HL-60 (cell line): ENCODE data around the gene GMPPA.

Source experiments
- DNase-seq, 2 experiments: peaks; one replicate each; pipeline ENCODE4 v3.0.0-alpha.2; 2010 to 2020; ENCODE audit warnings: low read depth in 1 of 2, low spot score in 1 of 2
- H3K27ac ChIP-seq: fragments of 250-450 bp; sonication (Bioruptor Pico); replicated peaks from 2 replicates; pipeline ENCODE4 v1.5.1; 2020; ENCODE audit warnings: mild to moderate bottlenecking, moderate library complexity
- H3K27me3 ChIP-seq: fragments of 250-450 bp; sonication (Bioruptor Pico); 2 replicates; pipeline ENCODE4 v1.5.1; 2021; ENCODE audit warnings: mild to moderate bottlenecking, moderate library complexity; ENCODE audit not compliant: insufficient read depth, poor library complexity, severe bottlenecking
- H3K4me3 ChIP-seq: replicated peaks from 2 replicates; pipeline ENCODE4 v1.5.1; 2011; ENCODE audit warnings: mild to moderate bottlenecking, control low read depth, low read length; ENCODE audit not compliant: insufficient read depth
- CTCF ChIP-seq: IDR thresholded peaks from one replicate; pipeline ENCODE4 v1.5.1; 2011; ENCODE audit warnings: low read length, control low read depth, inconsistent platforms; ENCODE audit not compliant: insufficient read depth
- GABPA ChIP-seq: IDR thresholded peaks from 2 replicates; pipeline ENCODE4 v1.6.1; 2012; ENCODE audit warnings: low read depth
- POLR2AphosphoS5 ChIP-seq: IDR thresholded peaks from 2 replicates; pipeline ENCODE4 v1.6.1; 2012; ENCODE audit warnings: low read depth
- SPI1 ChIP-seq: IDR thresholded peaks from 2 replicates; pipeline ENCODE4 v1.6.1; 2012; ENCODE audit warnings: low read depth, mild to moderate bottlenecking, borderline replicate concordance
- TF ChIP-seq, protein P1 (sequence below): IDR thresholded peaks from 2 replicates; pipeline ENCODE4 v1.6.1; 2012; ENCODE audit warnings: low read depth; ENCODE audit not compliant: insufficient replicate concordance

GMPPA gene

GRCh38 chr2:219482674-219483405, 15.9 kb upstream of the GMPPA start:
- TF ChIP-seq SPI1 (no peak), POLR2AphosphoS5 (no peak), GABPA (no peak), CTCF (no peak)
- TF ChIP-seq, protein P1, sequence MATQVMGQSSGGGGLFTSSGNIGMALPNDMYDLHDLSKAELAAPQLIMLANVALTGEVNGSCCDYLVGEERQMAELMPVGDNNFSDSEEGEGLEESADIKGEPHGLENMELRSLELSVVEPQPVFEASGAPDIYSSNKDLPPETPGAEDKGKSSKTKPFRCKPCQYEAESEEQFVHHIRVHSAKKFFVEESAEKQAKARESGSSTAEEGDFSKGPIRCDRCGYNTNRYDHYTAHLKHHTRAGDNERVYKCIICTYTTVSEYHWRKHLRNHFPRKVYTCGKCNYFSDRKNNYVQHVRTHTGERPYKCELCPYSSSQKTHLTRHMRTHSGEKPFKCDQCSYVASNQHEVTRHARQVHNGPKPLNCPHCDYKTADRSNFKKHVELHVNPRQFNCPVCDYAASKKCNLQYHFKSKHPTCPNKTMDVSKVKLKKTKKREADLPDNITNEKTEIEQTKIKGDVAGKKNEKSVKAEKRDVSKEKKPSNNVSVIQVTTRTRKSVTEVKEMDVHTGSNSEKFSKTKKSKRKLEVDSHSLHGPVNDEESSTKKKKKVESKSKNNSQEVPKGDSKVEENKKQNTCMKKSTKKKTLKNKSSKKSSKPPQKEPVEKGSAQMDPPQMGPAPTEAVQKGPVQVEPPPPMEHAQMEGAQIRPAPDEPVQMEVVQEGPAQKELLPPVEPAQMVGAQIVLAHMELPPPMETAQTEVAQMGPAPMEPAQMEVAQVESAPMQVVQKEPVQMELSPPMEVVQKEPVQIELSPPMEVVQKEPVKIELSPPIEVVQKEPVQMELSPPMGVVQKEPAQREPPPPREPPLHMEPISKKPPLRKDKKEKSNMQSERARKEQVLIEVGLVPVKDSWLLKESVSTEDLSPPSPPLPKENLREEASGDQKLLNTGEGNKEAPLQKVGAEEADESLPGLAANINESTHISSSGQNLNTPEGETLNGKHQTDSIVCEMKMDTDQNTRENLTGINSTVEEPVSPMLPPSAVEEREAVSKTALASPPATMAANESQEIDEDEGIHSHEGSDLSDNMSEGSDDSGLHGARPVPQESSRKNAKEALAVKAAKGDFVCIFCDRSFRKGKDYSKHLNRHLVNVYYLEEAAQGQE, result no peak
- H3K27ac ChIP-seq, result no peak overlapping the region
- DNase-seq, result no peak
- no peak overlapping the region for H3K4me3 ChIP-seq
- peaks cover 50% of the 10 kb centered on the region for H3K27me3 ChIP-seq

DNA sequence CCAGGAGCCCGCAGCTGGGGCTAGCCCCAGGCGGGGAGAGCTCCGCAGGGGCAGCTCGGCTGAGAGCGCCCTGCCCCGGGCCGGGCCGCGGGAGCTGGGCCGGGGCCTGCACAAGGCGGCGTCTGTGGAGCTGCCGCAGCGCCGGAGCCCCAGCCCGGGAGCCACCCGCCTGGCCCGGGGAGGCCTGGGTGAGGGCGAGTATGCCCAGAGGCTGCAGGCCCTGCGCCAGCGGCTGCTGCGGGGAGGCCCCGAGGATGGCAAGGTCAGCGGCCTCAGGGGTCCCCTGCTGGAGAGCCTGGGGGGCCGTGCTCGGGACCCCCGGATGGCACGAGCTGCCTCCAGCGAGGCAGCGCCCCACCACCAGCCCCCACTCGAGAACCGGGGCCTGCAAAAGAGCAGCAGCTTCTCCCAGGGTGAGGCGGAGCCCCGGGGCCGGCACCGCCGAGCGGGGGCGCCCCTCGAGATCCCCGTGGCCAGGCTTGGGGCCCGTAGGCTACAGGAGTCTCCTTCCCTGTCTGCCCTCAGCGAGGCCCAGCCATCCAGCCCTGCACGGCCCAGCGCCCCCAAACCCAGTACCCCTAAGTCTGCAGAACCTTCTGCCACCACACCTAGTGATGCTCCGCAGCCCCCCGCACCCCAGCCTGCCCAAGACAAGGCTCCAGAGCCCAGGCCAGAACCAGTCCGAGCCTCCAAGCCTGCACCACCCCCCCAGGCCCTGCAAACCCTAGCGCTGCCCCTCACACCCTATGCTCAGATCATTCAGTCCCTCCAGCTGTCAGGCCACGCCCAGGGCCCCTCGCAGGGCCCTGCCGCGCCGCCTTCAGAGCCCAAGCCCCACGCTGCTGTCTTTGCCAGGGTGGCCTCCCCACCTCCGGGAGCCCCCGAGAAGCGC, 15.0 kb upstream of the GMPPA start:
- no peak overlapping the region for H3K4me3 ChIP-seq
- no peak overlapping the region for H3K27ac ChIP-seq
- TF ChIP-seq CTCF (no peak), GABPA (no peak), SPI1 (no peak), POLR2AphosphoS5 (no peak)
- TF ChIP-seq, protein P1, result no peak
- H3K27me3 ChIP-seq, result peaks cover 50% of the 10 kb centered on the region
- no peak for DNase-seq

DNA sequence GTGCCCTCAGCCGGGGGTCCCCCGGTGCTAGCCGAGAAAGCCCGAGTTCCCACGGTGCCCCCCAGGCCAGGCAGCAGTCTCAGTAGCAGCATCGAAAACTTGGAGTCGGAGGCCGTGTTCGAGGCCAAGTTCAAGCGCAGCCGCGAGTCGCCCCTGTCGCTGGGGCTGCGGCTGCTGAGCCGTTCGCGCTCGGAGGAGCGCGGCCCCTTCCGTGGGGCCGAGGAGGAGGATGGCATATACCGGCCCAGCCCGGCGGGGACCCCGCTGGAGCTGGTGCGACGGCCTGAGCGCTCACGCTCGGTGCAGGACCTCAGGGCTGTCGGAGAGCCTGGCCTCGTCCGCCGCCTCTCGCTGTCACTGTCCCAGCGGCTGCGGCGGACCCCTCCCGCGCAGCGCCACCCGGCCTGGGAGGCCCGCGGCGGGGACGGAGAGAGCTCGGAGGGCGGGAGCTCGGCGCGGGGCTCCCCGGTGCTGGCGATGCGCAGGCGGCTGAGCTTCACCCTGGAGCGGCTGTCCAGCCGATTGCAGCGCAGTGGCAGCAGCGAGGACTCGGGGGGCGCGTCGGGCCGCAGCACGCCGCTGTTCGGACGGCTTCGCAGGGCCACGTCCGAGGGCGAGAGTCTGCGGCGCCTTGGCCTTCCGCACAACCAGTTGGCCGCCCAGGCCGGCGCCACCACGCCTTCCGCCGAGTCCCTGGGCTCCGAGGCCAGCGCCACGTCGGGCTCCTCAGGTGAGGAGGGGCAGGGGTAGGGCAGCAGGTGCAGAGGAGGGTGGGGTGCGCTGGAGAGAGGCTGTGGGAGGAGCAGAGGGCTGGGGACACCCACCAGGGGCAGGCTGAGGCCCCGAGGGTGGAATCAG, 14.1 kb upstream of the GMPPA start:
- no peak for DNase-seq
- no peak for TF ChIP-seq SPI1
- TF ChIP-seq, protein P1, result no peak
- no peak for TF ChIP-seq CTCF
- Histone ChIP-seq H3K27me3 (peaks cover 50% of the 10 kb centered on the region), H3K27ac (no peak overlapping the region), H3K4me3 (no peak overlapping the region)
